Fibroblast of lung (primary cell): ENCODE results near the gene ATP2B1. TPM values are rescaled to one million over a fixed set of nuclear protein-coding genes. Genes with fewer than 3 reads are reported as not detected.
A peak's percentile ranks its signal among the peaks of the same experiment; 100 is the strongest.

Source experiments
- DNase-seq, 2 donors: peaks; one replicate each; pipeline versions ENCODE4 v3.0.0 to v3.0.0-alpha.2; 2010; ENCODE audit warnings: low read depth in 2 of 2
- H2AFZ ChIP-seq: 2 replicates; pipeline ENCODE4 v1.5.1; 2012; ENCODE audit warnings: low read length, control low read depth, inconsistent platforms
- H3K27ac ChIP-seq: 2 replicates; pipeline ENCODE4 v1.5.1; 2011; ENCODE audit warnings: low read length, control low read depth; ENCODE audit not compliant: insufficient read depth
- H3K27me3 ChIP-seq: 2 replicates; pipeline ENCODE4 v1.5.1; 2011; ENCODE audit warnings: mild to moderate bottlenecking, low read length; ENCODE audit not compliant: control insufficient read depth, insufficient read depth
- H3K36me3 ChIP-seq: 2 replicates; pipeline ENCODE4 v1.5.1; 2011; ENCODE audit warnings: low read length; ENCODE audit not compliant: control insufficient read depth, insufficient read depth
- H3K4me1 ChIP-seq: 2 replicates; pipeline ENCODE4 v1.5.1; 2011; ENCODE audit warnings: low read length; ENCODE audit not compliant: control insufficient read depth, insufficient read depth; ENCODE audit errors: extremely low read depth
- H3K4me2 ChIP-seq: 2 replicates; pipeline ENCODE4 v1.5.1; 2011; ENCODE audit warnings: low read length, control low read depth; ENCODE audit not compliant: insufficient read depth; ENCODE audit errors: extremely low read depth
- H3K4me3 ChIP-seq, 4 experiments: fragments of 200-600 bp in 1 of 4; sonication (generic) in 1 of 4; replicated peaks in 1 of 4; 2 replicates each; pipeline ENCODE4 v1.5.1; 2011 to 2016; ENCODE audit warnings: low read length in 4 of 4, low read depth in 3 of 4, mild to moderate bottlenecking in 3 of 4, control low read depth in 2 of 4, inconsistent platforms in 1 of 4, mixed read lengths in 1 of 4; ENCODE audit not compliant: insufficient read depth in 1 of 4; ENCODE audit errors: control extremely low read depth in 1 of 4
- H3K79me2 ChIP-seq: 2 replicates; pipeline ENCODE4 v1.5.1; 2012; ENCODE audit warnings: mild to moderate bottlenecking, low read length, inconsistent platforms; ENCODE audit not compliant: control insufficient read depth, insufficient read depth
- H3K9ac ChIP-seq: 2 replicates; pipeline ENCODE4 v1.5.1; 2011; ENCODE audit warnings: mild to moderate bottlenecking, low read length, control low read depth; ENCODE audit not compliant: insufficient read depth
- H3K9me3 ChIP-seq: 2 replicates; pipeline ENCODE4 v1.5.1; 2012; ENCODE audit warnings: low read depth, low read length; ENCODE audit not compliant: control insufficient read depth, insufficient read depth
- H4K20me1 ChIP-seq: 2 replicates; pipeline ENCODE4 v1.5.1; 2011; ENCODE audit warnings: low read length; ENCODE audit not compliant: control insufficient read depth, insufficient read depth; ENCODE audit errors: extremely low read depth
- CTCF ChIP-seq, 2 donors: IDR thresholded peaks in 1 of 2; conservative IDR thresholded peaks in 1 of 2; 1 replicate in 1 of 2; 2 replicates in 1 of 2; pipeline ENCODE4 v1.5.1; 2011 to 2012; ENCODE audit warnings: low read length in 2 of 2, control low read depth in 1 of 2, inconsistent platforms in 1 of 2, low read depth in 1 of 2, mild to moderate bottlenecking in 1 of 2
- EZH2 ChIP-seq: IDR thresholded peaks from 2 replicates; pipeline ENCODE4 v1.5.1; 2012; ENCODE audit warnings: low read length, control low read depth, mild to moderate bottlenecking; ENCODE audit errors: missing control alignments
- polyA plus RNA-seq, 2 donors: library from polyadenylated mRNA; depleted of rRNA in 1 of 2; stranded (reverse) in 1 of 2; unstranded in 1 of 2; fragments of >200 nt; gene quantifications; 2 replicates each; pipeline ENCODE4 v1.2.1, GENCODE V29; 2011 to 2012; ENCODE audit warnings: missing spikeins in 1 of 2
- total RNA-seq: library from RNA; depleted of rRNA; stranded (reverse); fragments of >200 nt; gene quantifications from 2 replicates; pipeline ENCODE4 v1.2.1, GENCODE V29; 2014

ATP2B1 gene
- total and polyA plus RNA-seq, 2 donors (not counting 1 experiment from before 2014, with no cell fraction given), result 64.3 to 141 TPM

- no peak overlapping the region for H3K4me3 ChIP-seq
- H4K20me1 ChIP-seq, result no peaks in the 10 kb centered on the region
- no peaks in the 10 kb centered on the region for H3K9me3 ChIP-seq
- H3K27me3 ChIP-seq, result no peaks in the 10 kb centered on the region
- no peak overlapping the region for H3K27ac ChIP-seq
- no peak overlapping the region for H3K4me2 ChIP-seq
- TF ChIP-seq CTCF (conservative IDR thresholded peaks at IDR 0.05 in 1 of 2, IDR thresholded peaks at IDR 0.05 in 1 of 2; ENCODE audit: low read depth in 1 of 2, low read length in 2 of 2) (no peak), EZH2 (no peak)
- H3K79me2 ChIP-seq, result no peaks in the 10 kb centered on the region
- H3K4me1 ChIP-seq, result no peaks in the 10 kb centered on the region
- H2AFZ ChIP-seq, result no peak overlapping the region
- DNase-seq, result no peak
- H3K9ac ChIP-seq, result no peak overlapping the region
- no peaks in the 10 kb centered on the region for H3K36me3 ChIP-seq
Measured at GRCh38 chr12:89634508-89634907, 74.1 kb downstream of the ATP2B1 start.

GRCh38 chr12:89632778-89633177 is 75.9 kb downstream of the ATP2B1 start:
- Histone ChIP-seq H3K79me2 (no peaks in the 10 kb centered on the region), H4K20me1 (no peaks in the 10 kb centered on the region), H3K4me1 (no peaks in the 10 kb centered on the region), H3K9ac (no peak overlapping the region), H3K27ac (no peak overlapping the region), H3K27me3 (no peaks in the 10 kb centered on the region), H2AFZ (no peak overlapping the region), H3K36me3 (no peaks in the 10 kb centered on the region), H3K4me3 (no peak overlapping the region), H3K9me3 (no peaks in the 10 kb centered on the region), H3K4me2 (no peak overlapping the region)
- no peak for TF ChIP-seq EZH2
- TF ChIP-seq CTCF (conservative IDR thresholded peaks at IDR 0.05 in 1 of 2, IDR thresholded peaks at IDR 0.05 in 1 of 2; ENCODE audit: low read depth in 1 of 2, low read length in 2 of 2), result no peak
- DNase-seq, result no peak

GRCh38 chr12:89622115-89622514 is 86.5 kb downstream of the ATP2B1 start:
- Histone ChIP-seq H3K27ac (no peak overlapping the region), H3K79me2 (no peaks in the 10 kb centered on the region), H3K27me3 (no peaks in the 10 kb centered on the region), H3K4me1 (no peaks in the 10 kb centered on the region), H3K9ac (no peak overlapping the region), H2AFZ (no peak overlapping the region), H4K20me1 (no peaks in the 10 kb centered on the region), H3K4me3 (no peak overlapping the region), H3K9me3 (no peaks in the 10 kb centered on the region), H3K4me2 (no peak overlapping the region), H3K36me3 (no peaks in the 10 kb centered on the region)
- no peak for TF ChIP-seq EZH2
- TF ChIP-seq CTCF (conservative IDR thresholded peaks at IDR 0.05 in 1 of 2, IDR thresholded peaks at IDR 0.05 in 1 of 2; ENCODE audit: low read depth in 1 of 2, low read length in 2 of 2), result no peak
- peak in 1 of 2 donors; percentile 13 for DNase-seq
